PC-9 (cell line): ENCODE measurements around the gene MYO10.

Source experiments
- EZH2 ChIP-seq: fragments of 200-600 bp; sonication (generic); IDR thresholded peaks from 2 replicates; pipeline ENCODE4 v1.8.0; 2017; ENCODE audit warnings: antibody characterized with exemption, low read depth
- TF ChIP-seq, protein P1 (sequence below): fragments of 200-600 bp; sonication (generic); conservative IDR thresholded peaks from 2 replicates; pipeline ENCODE4 v1.6.1; 2017; ENCODE audit warnings: mixed run types, antibody characterized with exemption, mild to moderate bottlenecking, moderate library complexity

DNA sequence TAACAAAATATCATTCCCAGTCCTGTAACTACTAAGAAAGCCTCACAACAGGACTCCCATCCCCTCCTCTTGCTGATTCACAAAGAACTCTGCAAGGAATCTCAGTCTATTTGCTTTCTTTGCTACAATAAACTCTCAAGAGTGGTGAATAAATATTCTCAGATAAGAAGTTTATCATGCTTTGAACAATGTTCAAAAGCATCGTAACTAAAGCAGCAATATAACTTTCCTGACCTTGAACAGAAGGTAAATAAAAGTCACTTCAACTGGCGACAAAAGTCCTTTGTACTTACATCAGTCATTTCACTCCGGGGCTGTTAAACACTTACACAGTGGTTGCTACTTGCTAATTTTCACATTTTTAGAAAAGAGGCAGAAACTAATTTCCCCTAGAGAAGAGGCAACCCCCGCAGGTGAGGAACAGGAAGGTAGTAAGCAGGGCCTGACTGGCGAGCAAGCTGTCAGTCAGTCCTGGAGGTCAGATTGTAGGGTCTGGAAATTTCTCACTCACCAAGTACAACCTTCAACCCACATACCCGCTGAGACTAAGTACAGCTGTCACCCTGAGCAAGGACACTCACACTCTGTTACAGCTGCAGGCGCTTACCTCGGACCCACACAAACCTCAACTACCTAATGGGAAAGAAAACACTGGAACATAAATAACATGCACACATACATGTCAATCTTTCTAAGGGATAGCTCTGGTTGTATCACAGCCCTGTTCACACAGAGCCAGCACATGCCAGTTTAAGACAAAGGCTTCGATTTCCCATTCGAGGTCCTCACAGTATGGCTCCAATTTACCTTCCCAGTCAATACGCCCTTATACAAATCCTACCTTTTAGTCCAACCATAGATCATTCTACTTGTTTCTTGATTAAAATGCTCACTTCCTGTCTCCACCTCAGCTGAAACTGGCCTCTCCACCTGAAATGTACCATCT lies 214.7 kb downstream of the MYO10 start:
- no peak for TF ChIP-seq EZH2
- TF ChIP-seq, protein P1, sequence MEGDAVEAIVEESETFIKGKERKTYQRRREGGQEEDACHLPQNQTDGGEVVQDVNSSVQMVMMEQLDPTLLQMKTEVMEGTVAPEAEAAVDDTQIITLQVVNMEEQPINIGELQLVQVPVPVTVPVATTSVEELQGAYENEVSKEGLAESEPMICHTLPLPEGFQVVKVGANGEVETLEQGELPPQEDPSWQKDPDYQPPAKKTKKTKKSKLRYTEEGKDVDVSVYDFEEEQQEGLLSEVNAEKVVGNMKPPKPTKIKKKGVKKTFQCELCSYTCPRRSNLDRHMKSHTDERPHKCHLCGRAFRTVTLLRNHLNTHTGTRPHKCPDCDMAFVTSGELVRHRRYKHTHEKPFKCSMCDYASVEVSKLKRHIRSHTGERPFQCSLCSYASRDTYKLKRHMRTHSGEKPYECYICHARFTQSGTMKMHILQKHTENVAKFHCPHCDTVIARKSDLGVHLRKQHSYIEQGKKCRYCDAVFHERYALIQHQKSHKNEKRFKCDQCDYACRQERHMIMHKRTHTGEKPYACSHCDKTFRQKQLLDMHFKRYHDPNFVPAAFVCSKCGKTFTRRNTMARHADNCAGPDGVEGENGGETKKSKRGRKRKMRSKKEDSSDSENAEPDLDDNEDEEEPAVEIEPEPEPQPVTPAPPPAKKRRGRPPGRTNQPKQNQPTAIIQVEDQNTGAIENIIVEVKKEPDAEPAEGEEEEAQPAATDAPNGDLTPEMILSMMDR: no peak
